Right atrium auricular region (tissue), 2 donors: ENCODE measurements around the gene DVL1. TPM values are rescaled to one million over a fixed set of nuclear protein-coding genes. Genes with fewer than 3 reads are reported as not detected.
A peak's percentile ranks its signal among the peaks of the same experiment; 100 is the strongest.

ENCODE experiments used
- DNase-seq: peaks from one replicate; pipeline ENCODE4 v3.0.0-alpha.2; 2019; ENCODE audit warnings: low spot score
- H3K27ac ChIP-seq, 2 donors: fragments of 200-600 bp; sonication (generic); 1 replicate in 1 of 2; 2 replicates in 1 of 2; pipeline ENCODE4 v1.5.1; 2016 to 2019
- H3K27me3 ChIP-seq, 2 donors: fragments of 200-600 bp; sonication (generic); one replicate each; pipeline versions ENCODE4 v1.5.1 to v1.6.0; 2017 to 2019
- H3K36me3 ChIP-seq: fragments of 200-600 bp; sonication (generic); one replicate; pipeline ENCODE4 v1.5.1; 2016
- H3K4me1 ChIP-seq, 2 donors: fragments of 200-600 bp; sonication (generic); one replicate each; pipeline versions ENCODE4 v1.5.1 to v1.6.0; 2017 to 2019
- H3K4me3 ChIP-seq, 2 donors: fragments of 200-600 bp; sonication (generic); 1 replicate in 1 of 2; 2 replicates in 1 of 2; pipeline ENCODE4 v1.5.1; 2017 to 2019; ENCODE audit warnings: mild to moderate bottlenecking in 1 of 2, moderate library complexity in 1 of 2
- H3K9me3 ChIP-seq, 2 donors: fragments of 200-600 bp; sonication (generic); one replicate each; pipeline ENCODE4 v1.5.1; 2019
- total RNA-seq, 2 donors: library from RNA; depleted of rRNA; stranded (reverse); fragments of >200 nt; gene quantifications; one replicate each; pipeline ENCODE4 v1.1.0, GENCODE V29; 2016
- TF ChIP-seq, protein P1 (sequence below), 2 donors: fragments of 200-600 bp; sonication (generic); IDR thresholded peaks; one replicate each; pipeline ENCODE4 v1.5.1; 2019; ENCODE audit warnings: antibody characterized with exemption in 2 of 2

The DVL1 gene
- total RNA-seq, 2 donors from 2014 or later = 75.0 to 80.2 TPM

DNA sequence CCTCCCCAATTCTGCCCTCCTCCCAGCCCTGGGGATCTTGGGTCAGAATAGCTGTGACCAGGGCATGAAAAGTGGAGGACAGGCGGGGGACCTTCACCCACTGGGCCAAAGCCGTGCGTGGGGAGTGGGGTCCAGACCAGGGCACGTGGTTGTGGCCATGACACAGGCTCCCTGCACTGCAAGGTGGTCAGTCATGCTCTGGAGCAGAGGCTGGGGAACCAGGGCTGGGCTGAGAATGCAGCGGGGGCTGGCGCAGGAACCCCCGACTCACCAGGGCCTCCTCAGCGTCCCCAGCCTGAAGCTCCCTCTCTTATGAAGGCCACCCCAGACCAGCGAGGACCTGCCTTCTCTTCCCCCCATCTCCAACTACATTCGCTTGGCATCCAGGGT lies 2.7 kb downstream of the DVL1 start:
- Histone ChIP-seq H3K4me3 (no peak overlapping the region), H3K27ac (peak overlapping the region in 1 of 2 donors; percentile 80), H3K27me3 (no peaks in the 10 kb centered on the region), H3K36me3 (no peaks in the 10 kb centered on the region), H3K9me3 (no peaks in the 10 kb centered on the region), H3K4me1 (peaks cover 0 to 49% of the 10 kb centered on the region in 2 donors)
- DNase-seq = no peak
- TF ChIP-seq, protein P1, sequence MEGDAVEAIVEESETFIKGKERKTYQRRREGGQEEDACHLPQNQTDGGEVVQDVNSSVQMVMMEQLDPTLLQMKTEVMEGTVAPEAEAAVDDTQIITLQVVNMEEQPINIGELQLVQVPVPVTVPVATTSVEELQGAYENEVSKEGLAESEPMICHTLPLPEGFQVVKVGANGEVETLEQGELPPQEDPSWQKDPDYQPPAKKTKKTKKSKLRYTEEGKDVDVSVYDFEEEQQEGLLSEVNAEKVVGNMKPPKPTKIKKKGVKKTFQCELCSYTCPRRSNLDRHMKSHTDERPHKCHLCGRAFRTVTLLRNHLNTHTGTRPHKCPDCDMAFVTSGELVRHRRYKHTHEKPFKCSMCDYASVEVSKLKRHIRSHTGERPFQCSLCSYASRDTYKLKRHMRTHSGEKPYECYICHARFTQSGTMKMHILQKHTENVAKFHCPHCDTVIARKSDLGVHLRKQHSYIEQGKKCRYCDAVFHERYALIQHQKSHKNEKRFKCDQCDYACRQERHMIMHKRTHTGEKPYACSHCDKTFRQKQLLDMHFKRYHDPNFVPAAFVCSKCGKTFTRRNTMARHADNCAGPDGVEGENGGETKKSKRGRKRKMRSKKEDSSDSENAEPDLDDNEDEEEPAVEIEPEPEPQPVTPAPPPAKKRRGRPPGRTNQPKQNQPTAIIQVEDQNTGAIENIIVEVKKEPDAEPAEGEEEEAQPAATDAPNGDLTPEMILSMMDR (IDR thresholded peaks at IDR 0.05) = no peak

DNA sequence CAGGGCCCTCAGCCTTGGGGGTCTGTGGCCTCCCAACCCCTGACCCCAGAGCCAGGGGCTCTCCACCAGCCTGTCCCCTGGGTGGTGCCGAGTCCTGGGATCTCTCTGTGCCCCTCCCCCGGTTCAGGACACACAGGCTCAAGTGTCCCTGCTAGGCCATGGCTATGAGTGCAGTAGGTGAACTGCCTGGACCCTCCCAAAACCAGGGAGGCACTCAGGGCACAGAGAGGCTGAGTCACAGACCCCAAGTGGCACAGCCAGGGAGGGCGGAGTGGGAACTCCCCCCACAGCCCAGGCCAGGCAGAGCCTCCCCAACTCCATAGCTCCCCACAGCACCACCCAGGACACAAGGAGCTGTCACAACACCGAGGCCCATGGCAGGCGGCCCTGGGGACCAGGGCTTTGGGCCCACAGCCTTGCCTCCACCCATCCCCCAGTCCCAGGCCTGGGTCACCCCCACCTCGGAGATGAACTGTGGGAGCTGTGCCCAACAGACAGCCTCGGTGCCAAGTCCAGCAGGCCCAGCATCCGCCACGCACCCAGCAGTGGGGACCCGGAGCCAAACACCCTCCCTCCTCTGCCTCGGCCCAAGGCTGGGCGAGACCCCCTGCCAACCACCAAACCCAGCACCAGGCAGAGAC lies 3.2 kb downstream of the DVL1 start:
- no peak for DNase-seq

DNA sequence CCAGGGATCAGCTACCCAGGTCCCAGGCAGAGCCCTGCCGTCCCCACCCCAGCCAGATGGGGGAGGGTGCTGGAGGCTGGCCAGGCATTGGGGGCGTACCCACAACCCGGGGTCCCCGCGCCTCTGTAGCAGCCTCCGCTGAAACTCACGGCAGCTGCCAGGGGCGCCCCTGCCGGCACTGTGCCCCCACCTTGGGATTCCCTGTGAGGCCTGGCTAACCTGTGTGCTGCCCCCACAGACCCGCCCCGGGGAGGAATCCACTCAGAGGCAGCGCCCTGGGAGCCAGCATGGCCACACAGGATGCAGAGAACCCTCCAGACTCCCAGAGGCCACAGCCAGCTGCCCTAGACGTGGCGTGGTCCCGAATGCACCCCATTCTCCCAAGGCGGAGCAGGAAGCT lies 3.8 kb downstream of the DVL1 start:
- Histone ChIP-seq H3K27ac (peak overlapping the region in 1 of 2 donors; percentile 80), H3K36me3 (peaks cover 3% of the 10 kb centered on the region), H3K4me3 (no peak overlapping the region), H3K27me3 (no peaks in the 10 kb centered on the region), H3K4me1 (peaks cover 0 to 46% of the 10 kb centered on the region in 2 donors), H3K9me3 (no peaks in the 10 kb centered on the region)
- no peak for DNase-seq
- TF ChIP-seq, protein P1 (IDR thresholded peaks at IDR 0.05) = no peak

More for the DNA sequence above, 3.2 kb downstream of the DVL1 start:
- Histone ChIP-seq H3K36me3 (no peaks in the 10 kb centered on the region), H3K27ac (peak overlapping the region in 1 of 2 donors; percentile 80), H3K4me1 (peaks cover 0 to 46% of the 10 kb centered on the region in 2 donors), H3K9me3 (no peaks in the 10 kb centered on the region), H3K4me3 (no peak overlapping the region), H3K27me3 (no peaks in the 10 kb centered on the region)
- TF ChIP-seq, protein P1 (IDR thresholded peaks at IDR 0.05) = no peak

DNA sequence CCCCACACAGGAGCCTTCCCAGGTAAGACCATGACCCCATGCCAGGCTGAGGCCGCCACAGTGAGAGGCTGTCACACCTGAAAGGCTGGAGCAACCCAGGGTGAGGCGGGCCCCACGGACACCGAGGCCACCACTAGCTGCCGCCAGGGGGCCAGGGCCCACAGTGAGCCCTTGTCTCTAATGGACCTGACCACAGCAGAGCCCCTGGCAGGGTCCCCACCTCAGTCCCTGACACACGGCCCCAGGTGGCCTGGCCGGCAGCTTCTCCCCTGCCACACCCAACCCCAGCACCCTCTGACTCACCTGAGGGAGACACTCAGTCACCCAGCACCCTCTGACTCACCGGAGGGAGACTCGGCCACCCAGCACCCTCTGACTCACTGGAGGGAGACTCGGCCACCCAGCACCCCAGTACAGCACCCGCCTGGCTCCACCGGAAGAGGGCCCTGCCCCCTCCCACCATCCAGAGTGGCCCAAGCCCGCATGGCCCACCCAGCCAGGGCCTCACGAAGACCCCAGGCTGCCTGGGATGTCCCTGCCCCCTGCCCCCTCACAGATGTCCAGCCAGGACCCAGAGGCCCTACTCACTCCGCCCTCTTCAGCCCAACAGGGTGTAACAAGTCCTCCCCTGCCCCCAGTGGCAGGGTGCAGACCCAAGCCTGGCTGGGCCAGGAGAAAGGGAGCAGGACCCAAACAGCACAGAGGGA lies 4.4 kb downstream of the DVL1 start:
- Histone ChIP-seq H3K36me3 (peaks cover 9% of the 10 kb centered on the region), H3K9me3 (no peaks in the 10 kb centered on the region), H3K4me1 (peaks cover 0 to 46% of the 10 kb centered on the region in 2 donors), H3K27me3 (no peaks in the 10 kb centered on the region), H3K27ac (no peak overlapping the region), H3K4me3 (no peak overlapping the region)
- TF ChIP-seq, protein P1 (IDR thresholded peaks at IDR 0.05) = no peak
- no peak for DNase-seq

DNA sequence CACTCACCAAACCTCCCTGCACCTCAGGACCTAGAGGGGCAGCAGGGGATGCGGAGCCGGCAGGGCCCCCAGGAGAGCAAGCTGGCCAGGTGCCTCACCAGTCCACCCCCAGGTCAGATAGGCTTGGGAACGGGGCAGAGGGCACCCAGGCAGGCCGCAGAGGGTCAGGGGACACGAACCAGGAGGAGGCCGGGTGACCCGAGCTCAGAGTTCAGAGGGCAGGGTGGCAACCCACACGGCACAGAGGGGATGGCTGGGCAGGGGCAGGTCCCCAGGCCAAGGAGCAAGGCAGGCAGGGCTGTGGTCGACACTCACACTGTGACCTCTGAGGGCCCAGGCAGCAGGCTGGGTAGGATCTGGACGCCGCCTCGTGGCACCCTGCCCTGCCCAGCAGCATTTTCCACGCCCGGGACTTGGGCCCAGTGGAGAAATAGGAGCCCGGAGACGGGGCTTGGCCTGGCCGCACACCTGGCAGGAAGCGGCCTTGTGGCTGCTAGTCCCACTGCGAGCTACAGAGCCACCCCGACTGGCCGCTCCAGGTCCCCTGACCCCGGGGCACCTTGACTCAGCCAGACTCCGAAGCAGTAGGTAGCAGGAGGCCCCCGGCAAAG lies 5.3 kb downstream of the DVL1 start:
- DNase-seq = no peak
- H3K4me3 ChIP-seq = no peak overlapping the region
- TF ChIP-seq, protein P1 (IDR thresholded peaks at IDR 0.05) = no peak
- H3K9me3 ChIP-seq = no peaks in the 10 kb centered on the region
- peaks cover 17% of the 10 kb centered on the region for H3K36me3 ChIP-seq
- H3K4me1 ChIP-seq = peaks cover 0 to 46% of the 10 kb centered on the region in 2 donors
- H3K27ac ChIP-seq = no peak overlapping the region
- no peaks in the 10 kb centered on the region for H3K27me3 ChIP-seq
